ENCODE measurements around the gene DEPDC5.

DNA sequence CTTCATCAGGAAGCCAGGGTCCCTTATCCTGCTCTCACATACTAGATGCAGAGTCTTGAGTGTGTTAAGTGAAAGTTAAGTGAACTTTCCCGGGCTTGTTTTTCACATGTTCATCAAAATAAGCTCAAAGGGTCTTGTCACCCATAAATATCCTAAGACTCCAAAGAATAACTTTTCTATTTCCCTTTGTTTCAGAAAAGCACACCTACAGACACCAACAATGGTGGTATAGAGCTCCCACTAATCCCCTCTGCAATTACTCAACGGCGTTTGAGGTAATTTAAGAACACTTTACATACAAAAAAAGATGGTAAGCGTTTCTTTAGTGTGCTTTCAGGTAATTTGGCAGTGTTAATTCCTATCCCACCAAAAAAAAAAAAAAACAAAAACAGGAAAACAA, 6.4 kb upstream of the DEPDC5 start:
- TF ChIP-seq, protein P1, sequence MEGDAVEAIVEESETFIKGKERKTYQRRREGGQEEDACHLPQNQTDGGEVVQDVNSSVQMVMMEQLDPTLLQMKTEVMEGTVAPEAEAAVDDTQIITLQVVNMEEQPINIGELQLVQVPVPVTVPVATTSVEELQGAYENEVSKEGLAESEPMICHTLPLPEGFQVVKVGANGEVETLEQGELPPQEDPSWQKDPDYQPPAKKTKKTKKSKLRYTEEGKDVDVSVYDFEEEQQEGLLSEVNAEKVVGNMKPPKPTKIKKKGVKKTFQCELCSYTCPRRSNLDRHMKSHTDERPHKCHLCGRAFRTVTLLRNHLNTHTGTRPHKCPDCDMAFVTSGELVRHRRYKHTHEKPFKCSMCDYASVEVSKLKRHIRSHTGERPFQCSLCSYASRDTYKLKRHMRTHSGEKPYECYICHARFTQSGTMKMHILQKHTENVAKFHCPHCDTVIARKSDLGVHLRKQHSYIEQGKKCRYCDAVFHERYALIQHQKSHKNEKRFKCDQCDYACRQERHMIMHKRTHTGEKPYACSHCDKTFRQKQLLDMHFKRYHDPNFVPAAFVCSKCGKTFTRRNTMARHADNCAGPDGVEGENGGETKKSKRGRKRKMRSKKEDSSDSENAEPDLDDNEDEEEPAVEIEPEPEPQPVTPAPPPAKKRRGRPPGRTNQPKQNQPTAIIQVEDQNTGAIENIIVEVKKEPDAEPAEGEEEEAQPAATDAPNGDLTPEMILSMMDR (IDR thresholded peaks at IDR 0.05 in 4 of 5, conservative IDR thresholded peaks at IDR 0.05 in 1 of 5) = no peak
- no peak for TF ChIP-seq POLR2A (IDR thresholded peaks at IDR 0.05)

All from gastrocnemius medialis (tissue), 4 donors.